NCI-H526 (cell line): ENCODE data around the gene MTFR1L.

Source experiments
- DNase-seq, 2 experiments: peaks; one replicate each; lab custom pipeline; 2025; lab: John Stamatoyannopoulos, UW

Gene MTFR1L

DNA sequence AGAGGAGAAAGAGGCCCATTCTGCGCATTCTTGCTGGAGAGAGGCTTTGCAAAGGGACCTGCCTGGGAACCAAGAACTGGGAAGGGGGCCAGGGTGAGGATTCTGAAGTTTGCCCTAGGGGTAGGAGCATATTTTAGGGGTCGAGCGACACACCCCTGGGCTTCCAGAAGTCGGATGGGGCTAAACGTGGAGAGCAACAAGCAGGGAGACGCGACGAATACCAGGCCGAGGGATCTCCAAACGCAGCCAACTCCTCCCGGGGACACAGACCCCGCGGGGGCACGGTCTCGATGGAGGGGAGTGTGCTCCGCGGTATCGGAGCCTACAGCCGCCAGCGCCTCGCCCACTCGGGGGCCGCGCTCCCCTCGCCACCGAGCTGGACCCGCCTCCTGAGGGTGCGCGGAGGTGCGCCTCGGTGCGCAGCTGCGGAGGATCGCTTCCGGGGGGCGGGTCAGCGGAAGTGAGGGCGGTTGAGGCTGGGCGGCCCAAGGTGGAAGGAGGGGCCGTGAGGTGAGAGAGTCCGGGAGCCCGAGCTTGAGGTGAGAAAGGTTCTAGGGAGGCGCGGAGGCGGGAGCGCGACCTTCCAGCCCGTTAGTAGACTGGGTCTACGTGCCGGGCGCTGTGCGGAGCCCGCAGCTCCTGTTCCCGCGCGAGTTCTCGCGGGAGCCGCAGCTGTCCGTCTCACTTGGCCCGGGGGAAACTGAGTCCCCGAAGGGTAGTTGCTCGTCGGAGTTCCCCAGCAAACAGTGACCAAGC lies at the start of gene MTFR1L:
Gene MTFR1L, plus strand, starts transcription at position 464 of the 756 bp plus-strand sequence. CDS start 3,151 bp downstream, outside the sequence.
- peak; percentile 50 to 86 for DNase-seq

DNA sequence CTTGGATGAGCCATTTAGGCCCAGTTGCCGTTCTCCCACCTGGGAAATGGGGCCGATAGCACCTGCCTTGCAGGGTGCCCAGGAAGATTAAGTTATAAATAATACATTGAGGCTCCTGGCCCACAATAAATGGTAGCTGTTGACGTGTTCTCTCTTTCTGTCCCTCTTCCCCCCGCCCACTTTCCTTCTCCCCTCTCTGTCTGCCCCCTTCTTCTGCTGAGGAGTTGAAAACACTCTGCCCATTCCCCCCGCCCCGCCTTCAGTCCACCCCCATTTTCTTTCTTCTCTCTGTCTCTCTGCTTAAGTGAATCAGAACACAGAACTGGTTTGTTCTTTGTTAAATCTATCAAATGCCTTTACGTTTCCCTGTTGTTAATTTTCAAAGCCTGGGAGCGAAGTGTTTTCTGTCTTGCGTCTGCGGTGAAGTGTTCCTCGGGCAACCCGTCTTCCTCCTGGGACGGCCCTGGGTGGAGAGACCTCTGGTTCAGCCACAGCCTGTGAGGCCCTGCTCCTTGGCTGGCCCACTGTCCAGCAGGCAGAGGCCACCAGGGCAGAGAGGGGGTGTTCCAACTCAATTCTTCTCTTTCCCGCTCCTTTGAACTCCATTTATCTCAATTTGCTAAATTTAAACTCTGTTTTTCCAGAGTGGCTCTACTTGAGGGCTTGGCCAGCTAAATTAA lies 49.1 kb upstream of the MTFR1L start:
- DNase-seq: no peak

DNA sequence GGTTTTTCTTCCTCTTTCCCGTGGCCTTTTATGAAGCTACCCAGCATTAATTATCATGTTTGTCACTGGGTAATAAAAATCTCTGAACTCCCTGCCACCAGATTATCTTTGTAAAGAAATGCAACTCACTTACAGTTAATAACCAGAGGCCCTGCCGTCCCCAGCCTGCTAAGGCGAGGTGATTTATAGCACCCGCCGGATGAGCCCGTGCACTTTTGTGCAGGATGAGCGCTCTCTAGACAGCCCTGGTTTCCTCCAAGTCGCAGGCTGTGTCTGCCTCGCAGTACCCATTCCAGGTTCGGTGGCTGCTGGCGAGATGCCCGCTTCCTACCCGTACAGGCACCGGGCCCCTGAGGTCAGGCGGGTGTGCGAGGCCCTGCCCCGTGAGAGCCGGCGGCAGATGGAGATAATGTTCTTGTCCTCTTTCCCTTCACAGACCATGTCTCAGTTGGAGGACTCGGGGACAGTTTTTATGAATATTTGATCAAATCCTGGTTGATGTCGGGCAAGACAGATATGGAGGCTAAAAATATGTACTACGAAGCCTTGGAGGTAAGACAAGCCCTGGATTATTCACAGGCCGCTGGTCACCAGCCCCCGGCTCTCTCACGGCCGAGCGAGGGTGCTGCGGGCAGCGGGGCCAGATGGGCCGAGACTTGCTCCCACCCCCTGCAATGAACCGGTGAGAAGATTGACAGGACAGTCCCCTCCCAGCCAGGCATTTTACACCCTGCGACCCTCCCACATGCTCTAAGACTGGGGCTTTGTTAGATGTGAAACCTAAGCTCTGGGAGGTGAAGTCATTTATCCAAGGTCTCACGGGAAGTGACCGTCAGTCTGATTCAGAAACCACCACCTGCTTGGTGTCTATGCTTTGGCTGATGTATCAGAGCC lies 48.3 kb upstream of the MTFR1L start:
- DNase-seq: peak in 1 of 2 experiments; percentile 32

DNA sequence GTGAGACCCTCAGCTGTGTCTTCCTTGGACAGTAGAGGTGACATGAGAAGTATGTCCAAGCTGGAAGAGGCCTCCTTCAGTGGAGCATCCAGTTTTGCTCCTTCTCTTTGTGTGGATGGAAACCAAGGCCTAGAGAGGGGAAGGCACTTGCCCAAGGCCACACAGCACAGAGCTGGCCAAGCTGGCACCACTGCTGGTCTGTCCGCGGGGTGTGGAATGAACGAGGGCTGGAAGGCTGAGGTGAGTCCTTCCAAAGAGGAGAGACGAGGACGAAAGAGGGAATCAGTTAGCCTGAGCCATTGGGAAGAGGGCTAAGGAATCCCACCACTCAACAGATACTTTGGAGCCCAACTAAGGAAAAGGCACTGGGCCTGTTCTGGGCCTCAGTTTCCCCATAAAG lies 47.6 kb upstream of the MTFR1L start:
- DNase-seq: no peak

DNA sequence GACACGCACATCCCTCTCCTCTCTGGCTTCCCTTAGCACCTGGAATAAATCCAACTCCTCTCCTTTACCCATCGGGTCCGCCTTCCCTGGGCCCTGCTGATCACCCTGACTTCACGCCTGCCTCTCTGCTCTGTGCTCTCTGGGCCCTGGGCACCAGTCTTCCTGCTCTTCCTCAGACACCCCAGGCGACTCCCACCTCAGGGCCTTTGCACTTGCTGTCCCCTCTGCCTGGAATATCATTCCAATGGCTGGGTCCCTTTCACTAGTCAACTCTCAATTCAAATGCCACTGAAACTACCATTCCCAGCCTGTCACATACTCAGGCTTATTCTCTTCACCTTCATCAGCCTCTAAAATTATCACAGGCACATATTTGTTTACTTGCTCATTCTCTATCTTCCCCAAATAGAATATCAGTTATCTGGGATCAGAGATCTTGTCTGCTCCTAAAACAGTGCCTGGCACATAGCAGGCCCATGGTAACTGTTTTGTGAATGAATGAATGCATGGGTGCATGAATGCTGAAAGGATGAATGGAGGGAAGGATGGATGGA lies 47.0 kb upstream of the MTFR1L start:
- DNase-seq: no peak

DNA sequence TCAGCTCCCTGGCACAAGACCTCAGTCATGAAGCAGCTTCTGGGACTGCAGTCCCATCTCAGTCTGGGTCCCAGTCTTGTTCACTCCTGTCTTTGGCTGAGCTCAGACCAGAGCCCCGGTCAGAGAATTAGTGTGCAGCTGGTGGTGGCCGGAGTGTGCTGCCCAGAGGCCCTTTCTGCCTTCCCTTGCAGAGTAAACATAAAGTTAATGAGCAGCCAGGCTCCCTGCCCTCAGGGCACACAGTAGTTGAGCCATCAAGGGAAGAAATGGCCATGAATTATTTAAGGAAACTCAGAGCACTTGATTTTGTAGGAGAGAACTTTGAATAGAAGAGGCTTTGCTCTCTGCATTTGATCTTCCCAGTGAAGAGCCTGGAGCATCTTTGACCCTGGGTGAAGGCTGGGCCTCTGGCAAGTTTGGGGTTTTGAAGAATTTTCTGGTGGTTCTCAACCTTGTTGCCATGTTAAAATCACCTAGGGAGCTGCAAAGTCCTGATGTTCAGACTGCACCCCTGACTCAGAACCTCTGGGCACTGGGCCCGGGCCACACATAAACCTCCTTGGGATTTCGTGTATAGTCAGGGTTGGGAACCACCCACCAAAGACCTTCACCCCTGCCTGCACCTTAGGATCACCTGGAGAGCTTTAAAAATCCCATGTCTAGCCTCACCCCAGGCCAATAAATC lies 46.2 kb upstream of the MTFR1L start:
- peak in 1 of 2 experiments; percentile 31 for DNase-seq

DNA sequence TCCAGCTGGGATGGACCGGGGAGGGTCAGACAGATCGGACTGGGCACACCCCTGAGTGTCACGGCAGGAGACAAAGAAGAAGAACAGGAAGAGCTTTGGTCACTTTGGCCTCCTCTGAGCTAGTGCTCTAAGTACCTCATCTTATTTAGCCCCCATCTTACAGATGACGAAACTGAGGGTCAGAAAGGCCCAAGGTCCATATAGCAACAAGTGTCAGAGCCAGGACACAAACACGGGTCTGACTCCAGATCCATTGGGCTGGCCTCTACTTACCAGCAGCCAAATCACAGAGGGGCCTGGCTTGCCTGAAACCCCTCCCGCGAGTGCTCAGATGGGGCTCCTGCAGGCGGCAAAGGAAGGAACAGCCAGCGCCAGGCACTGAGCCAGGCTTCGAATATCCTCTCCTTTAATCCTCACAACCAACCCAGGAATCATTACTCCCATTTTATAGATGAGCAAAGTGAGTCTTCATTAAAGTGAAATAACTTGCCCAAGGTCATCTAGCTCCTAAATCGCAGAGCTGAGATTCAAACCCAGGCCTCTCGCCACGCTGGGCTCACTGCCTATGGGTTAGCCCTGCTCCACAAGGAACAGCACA lies 45.4 kb upstream of the MTFR1L start:
- no peak for DNase-seq

DNA sequence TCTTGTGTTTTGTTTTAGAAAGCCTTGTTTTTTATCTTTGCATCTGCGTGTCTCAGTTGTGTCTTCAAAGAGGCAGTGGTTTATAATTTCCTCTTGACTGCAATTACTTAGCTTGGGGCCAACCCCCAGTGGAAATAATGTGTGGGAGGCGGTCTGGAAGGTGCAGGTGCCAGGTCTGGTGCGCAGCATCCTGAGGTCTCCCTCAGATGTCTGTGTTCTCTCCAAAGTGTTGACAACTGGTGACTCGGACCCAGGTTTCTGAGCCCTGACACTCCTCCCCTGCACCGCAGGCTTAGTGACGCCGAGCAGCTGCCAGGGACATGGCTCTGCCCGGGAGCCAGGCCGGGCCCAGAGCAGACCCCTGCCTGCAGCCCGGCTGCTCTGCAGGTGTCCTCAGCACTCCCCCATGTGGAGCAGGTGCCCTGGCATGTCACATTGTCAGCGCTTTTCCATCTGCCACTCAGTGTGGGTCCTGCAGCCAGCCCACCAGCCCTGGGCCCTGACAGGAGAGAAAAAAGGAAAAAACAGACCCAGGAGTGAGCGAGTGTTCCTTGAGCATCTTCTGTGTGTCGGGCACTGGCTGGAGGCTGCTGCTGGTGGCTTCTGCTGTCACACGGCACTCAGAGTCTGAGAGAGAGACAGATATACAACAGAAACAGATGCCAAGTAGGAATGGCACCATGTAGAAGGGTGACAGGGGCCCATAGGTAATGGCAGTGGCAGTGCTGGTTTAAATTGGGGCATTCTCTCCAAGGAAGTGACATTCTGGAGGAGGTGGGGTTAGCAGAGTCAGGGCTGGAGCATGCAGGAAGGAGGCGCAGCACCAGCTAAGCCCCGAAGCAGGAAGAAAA lies 44.6 kb upstream of the MTFR1L start:
- DNase-seq: peak in 1 of 2 experiments; percentile 37

DNA sequence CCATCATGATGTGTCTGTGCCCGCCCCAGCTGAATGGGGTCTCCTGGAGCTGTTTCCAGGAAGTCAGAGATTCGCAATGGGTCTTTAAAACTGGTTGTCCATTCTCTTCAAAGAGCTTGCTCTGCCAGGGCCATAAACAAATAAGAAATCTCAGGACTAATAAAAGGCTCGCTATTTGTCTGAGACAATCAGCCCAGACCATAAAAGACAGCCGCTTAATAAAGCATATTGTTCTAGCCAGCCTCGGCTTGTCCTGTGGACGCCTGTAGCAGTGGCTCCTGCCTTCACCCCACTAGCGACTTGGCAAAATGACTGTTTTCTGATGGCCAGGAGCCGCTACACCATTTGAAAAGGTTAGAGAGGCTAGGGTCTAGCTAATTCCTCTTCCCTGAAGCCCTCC lies 40.4 kb upstream of the MTFR1L start:
- no peak for DNase-seq

DNA sequence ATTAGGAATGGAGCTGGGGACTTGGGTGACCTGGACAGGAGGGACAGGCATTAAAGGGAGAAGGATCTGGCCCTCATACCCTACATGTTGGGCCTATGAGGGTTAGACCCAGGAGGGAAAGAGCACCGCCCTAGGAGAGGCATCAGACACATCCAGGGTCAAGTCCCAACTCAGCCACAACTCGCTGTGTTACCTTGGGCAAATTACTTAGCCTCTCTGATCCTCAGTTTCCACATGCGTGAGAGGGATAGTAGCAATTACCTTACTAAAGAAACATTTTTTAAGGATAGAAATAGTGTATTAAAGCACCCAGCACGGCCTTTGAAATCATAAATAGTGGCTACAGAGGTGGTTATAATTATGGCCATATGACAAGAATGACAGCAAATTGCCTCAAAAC lies 39.9 kb upstream of the MTFR1L start:
- DNase-seq: no peak

DNA sequence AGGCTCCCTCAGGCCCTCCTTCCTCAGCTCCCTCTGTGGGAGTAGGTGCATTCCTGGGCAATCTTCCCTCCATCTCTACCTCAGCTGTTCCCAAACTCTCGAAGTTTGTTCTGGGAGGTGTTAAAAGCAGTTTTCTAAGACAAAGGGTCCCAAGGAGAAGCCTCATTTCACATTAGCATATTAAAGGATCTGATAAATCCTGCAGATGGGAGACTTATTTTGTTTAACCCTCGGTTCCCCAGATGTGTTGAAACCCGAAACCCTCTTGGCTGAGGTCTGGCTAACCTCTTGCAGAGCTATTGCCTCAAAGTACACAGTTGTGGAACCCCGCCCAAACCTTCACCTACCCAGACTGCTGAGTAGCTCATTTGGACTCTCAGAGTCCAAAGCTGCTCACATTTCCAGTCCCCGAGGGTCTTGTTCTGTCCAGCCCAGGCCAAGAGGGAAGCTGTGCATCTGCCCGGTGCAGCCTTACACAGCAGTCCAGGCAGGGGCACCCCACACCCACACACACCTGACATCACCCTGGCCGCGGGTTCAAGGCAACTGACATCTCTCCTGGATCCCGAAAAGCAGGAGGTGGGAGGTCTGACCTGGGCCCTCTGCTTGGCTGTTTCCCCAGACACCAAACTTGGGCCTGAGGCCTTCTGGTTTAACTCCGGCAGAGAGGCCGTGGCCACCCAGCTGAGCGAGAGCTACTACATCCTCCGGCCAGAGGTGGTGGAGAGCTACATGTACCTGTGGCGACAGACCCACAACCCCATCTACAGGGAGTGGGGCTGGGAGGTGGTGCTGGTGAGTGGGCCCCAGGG lies 39.2 kb upstream of the MTFR1L start:
- DNase-seq: no peak

DNA sequence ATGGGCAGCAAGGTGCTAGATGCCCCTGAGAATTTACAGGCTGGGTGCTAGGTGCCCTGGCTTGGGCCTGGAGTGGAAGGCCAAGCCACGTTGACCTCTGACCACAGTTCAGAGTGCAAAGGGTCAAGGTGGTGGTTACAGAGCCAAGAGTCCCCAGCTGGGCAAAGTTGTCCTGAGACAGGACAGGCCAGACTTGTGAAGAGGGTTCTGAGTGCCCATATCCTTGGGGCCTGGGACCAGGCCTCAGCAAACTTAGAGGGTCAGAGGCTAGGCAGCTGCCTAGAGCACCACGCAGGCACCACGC lies 38.7 kb upstream of the MTFR1L start:
- no peak for DNase-seq

DNA sequence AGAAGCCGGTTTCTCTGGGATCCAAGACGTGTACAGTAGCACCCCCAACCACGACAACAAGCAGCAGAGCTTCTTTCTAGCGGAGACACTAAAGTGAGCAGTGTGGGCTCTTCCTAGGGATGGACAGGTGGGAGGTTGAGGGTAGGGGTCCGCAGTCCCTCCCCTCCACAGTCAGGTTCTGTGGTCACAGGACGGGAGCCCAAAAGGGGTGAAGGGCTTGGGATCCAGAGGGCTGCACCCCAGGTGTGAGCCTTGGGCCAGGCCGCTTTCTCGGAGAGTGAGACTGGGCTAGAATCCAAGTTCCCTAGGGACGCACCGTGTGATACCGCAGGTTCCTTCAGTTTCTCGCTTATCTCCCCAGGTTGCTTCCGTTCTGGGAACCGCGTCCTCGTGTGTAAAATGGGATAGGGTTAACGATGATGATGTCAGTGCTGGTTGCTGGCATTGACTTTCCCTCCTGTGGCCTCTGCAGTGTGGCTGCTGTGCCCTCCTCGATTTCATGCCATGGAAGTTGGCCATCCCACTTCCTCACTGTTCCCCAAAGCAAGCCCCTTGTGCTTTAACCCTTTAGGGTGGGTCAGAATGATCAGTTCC lies 37.0 kb upstream of the MTFR1L start:
- peak in 1 of 2 experiments; percentile 20 for DNase-seq

DNA sequence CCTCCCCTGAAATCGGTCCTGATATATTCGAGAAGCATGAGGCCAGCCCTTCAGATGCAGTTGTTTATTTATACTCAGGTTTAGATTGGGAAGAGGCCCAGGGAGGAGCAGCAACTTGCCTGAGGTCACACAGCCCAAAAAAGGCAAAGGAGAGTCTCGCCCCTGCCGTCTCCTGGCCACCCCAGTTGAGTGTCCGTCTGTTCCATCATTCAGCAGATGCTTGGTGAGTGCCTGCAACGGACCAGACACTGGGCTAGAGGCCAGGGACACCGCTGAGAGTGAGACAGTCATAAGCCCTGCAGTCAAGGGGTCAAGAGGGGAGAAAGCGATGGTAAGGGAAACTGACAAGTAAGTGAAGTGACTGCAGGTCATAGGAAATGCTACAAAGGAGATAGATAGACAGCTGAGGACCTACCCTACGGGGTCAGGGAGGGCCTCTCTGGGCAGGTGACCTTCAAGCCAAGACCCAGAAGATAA lies 35.1 kb upstream of the MTFR1L start:
- no peak for DNase-seq

DNA sequence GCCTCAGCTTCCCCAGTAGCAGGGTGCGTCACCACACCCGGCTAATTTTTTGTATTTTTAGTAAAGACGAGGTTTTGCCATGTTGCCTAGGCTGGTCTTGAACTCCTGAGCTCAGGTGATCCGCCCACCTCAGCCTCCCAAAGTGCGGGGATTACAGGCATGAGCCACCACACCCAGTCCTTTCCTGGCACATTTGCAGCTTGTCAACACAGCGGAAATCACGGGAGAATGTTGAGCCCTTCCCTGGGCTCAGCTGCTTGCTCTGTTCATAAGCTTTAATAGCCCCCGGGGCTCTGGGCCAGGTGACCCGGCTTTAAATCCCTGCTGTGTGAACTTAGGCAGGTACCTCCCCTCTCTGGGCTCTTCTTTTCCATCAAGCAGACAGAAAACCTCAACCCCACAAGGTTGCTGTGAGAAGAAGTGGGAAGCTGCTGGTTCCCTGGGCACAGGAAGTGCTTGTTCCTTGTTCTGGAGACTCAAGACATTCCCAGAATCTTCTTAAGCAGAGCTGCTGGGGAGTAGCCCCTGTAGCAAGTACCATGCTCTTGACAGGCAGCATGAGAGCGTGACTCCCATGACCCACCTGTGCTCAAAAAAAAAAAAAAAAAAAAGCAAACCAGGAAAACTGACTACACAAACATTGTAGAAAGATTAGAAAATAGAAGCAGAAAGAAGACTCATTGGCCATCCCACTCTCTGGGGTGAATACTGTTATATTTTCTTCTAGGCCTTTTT lies 34.3 kb upstream of the MTFR1L start:
- DNase-seq: no peak

DNA sequence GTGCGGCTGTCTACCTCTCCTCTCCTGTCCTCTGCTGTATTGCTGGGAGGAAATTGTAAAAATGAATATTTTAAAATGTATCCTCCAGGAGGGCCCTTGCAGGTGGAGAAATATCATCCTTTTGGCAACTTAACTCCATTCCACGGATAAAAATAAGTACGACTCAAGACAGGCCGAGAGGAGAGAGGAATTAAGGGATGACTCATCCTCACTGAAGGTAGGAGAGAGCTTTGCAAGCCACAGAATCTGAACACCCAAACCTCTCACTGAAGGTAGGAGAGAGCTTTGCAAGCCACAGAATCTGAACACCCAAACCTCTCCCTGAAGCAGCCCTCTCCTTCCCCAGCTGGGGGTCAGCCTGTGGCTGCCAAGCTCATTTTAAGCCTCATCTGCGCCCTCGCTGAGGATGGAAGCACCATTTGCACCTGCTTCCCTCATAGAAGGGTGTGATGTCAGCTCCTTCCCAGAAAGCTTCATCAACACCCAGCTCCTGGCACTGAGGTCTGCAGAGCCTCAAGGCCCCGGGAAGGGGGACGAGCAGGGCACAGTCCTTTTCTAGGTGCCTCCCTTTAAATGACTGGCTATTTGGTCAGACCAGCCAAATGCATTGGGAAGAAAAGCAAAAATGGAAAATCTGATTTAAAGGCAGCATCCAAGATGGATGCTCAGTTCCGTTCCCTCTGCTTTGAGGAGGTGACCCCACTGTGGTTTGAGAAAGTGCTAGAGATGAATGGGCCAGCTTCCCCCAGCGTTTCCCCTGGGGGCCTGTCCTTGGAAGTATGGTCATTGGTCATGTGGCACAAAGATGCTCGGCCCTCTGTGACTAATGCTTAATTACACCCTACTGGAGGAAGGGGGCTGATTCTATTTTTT lies 32.6 kb upstream of the MTFR1L start:
- no peak for DNase-seq

DNA sequence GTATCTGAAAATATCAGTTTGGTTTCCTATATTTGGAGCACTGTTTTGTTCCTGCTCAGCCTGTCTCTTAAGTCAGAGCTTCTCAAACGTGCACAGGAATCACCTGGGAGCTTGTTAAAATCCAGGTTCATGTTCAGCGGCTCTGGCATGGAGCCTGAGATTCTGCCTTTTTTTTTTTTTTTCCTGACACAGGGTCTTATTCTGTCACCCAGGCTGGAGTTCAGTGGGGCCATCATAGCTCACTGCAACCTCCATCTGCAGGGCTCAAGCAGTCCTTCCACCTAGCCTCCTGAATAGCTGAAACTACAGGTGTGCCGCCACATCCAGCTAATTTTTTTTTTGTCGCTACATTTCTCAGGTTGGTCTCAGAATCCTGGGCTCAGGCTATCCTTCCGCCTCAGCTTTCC lies 32.0 kb upstream of the MTFR1L start:
- DNase-seq: no peak
